HL-60 (cell line): ENCODE measurements around the gene DMBX1.

Experiments
- DNase-seq, 2 experiments: peaks; one replicate each; pipeline ENCODE4 v3.0.0-alpha.2; 2010 to 2020; ENCODE audit warnings: low read depth in 1 of 2, low spot score in 1 of 2
- H3K27ac ChIP-seq: fragments of 250-450 bp; sonication (Bioruptor Pico); replicated peaks from 2 replicates; pipeline ENCODE4 v1.5.1; 2020; ENCODE audit warnings: mild to moderate bottlenecking, moderate library complexity
- H3K27me3 ChIP-seq: fragments of 250-450 bp; sonication (Bioruptor Pico); 2 replicates; pipeline ENCODE4 v1.5.1; 2021; ENCODE audit warnings: mild to moderate bottlenecking, moderate library complexity; ENCODE audit not compliant: insufficient read depth, poor library complexity, severe bottlenecking
- H3K4me3 ChIP-seq: replicated peaks from 2 replicates; pipeline ENCODE4 v1.5.1; 2011; ENCODE audit warnings: mild to moderate bottlenecking, control low read depth, low read length; ENCODE audit not compliant: insufficient read depth
- CTCF ChIP-seq: IDR thresholded peaks from one replicate; pipeline ENCODE4 v1.5.1; 2011; ENCODE audit warnings: low read length, control low read depth, inconsistent platforms; ENCODE audit not compliant: insufficient read depth
- GABPA ChIP-seq: IDR thresholded peaks from 2 replicates; pipeline ENCODE4 v1.6.1; 2012; ENCODE audit warnings: low read depth
- POLR2AphosphoS5 ChIP-seq: IDR thresholded peaks from 2 replicates; pipeline ENCODE4 v1.6.1; 2012; ENCODE audit warnings: low read depth
- REST ChIP-seq: IDR thresholded peaks from 2 replicates; pipeline ENCODE4 v1.6.1; 2012; ENCODE audit warnings: low read depth; ENCODE audit not compliant: insufficient replicate concordance
- SPI1 ChIP-seq: IDR thresholded peaks from 2 replicates; pipeline ENCODE4 v1.6.1; 2012; ENCODE audit warnings: low read depth, mild to moderate bottlenecking, borderline replicate concordance

The DMBX1 gene

DNA sequence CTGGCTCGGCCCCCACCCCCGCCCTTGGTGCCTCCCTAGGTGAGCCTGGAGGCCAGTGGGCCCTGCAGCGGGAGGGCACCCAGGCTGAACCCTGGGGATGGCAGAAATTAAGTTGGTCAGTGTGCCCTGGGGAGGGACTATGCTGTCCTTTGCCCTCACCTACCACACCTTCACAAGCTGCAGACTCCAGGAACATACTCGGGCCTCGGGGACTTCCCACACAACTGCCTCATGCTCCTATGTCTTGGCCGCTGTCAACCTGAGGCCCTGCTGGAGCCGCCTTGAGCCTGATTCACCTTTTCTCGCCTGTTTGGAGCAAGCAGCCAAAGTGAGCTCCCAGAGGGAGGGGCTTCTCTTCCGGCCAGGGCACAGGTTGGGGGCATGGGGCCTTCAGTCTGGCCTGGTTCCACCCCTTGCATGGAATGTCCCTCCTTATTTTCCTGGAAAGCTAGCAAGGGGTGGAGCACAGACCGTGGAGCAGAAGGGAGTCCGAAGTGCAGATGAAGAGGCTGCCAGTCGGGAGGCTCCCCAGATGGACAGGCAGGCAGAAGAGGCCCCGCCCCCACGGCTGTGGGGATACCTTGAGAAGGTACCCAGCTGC lies 37.2 kb downstream of the DMBX1 start:
- no peak for TF ChIP-seq GABPA
- no peak for TF ChIP-seq REST
- no peak for TF ChIP-seq POLR2AphosphoS5
- no peak for TF ChIP-seq SPI1
- no peak for TF ChIP-seq CTCF
- Histone ChIP-seq H3K27me3 (peaks cover 11% of the 10 kb centered on the region), H3K27ac (no peak overlapping the region), H3K4me3 (no peak overlapping the region)
- DNase-seq: no peak

GRCh38 chr1:46527474-46528296 lies 38.0 kb downstream of the DMBX1 start:
- peak in 1 of 2 experiments; percentile 72 for DNase-seq
- Histone ChIP-seq H3K27me3 (peaks cover 16% of the 10 kb centered on the region), H3K27ac (no peak overlapping the region), H3K4me3 (no peak overlapping the region)
- TF ChIP-seq CTCF: peak; percentile 99
- no peak for TF ChIP-seq POLR2AphosphoS5

DNA sequence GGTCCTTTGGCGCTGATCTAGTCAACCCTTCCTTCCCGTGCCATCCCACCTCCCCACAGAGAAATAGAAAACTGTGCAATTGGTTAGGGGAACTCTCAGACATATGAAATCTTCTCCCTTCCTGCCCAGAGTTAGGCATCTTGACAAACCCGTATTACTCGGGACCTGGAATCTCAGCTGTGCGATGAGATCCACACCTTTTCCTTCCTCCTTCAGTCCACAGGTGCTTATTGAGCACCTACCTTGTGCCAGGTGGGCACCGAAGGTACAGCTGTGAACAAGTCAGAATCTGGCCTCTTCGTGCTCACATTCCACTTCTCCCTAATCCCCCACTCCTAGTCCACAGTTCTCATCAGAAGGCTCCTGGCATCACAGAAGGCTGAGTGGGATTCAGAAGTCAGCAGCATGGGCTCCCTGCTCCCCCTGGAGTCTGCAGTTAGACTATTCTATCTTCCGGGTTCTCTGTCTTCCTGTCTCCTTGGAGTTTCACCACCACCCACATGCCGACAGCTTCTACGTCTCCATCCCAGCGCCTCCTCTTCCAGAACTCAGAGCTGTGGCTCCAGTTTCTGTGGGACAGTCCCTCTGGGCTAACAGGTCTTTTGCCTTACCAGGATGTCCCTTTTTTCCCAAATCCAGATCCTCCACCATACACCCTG lies 38.8 kb downstream of the DMBX1 start:
- peaks cover 16% of the 10 kb centered on the region for H3K27me3 ChIP-seq
- H3K4me3 ChIP-seq: no peak overlapping the region
- no peak for DNase-seq
- TF ChIP-seq REST (no peak), CTCF (no peak), GABPA (no peak), SPI1 (no peak)
- no peak overlapping the region for H3K27ac ChIP-seq
